Gastroesophageal sphincter (tissue), 4 donors: Measurements from ENCODE around the gene TMEM117. TPM values are rescaled to one million over a fixed set of nuclear protein-coding genes. Genes with fewer than 3 reads are reported as not detected.

Experiments
- ATAC-seq: fragments of 150-250 bp; one replicate; pipeline ENCODE4 v1.9.1; 2016; ENCODE audit warnings: mild to moderate bottlenecking, moderate library complexity
- H3K27ac ChIP-seq, 4 donors: fragments of 200-600 bp; sonication (generic) in 3 of 4; 1 replicate in 3 of 4; 2 replicates in 1 of 4; pipeline ENCODE4 v1.5.1; 2016 to 2019
- H3K27me3 ChIP-seq: fragments of 200-600 bp; sonication (generic); one replicate; pipeline ENCODE4 v1.5.1; 2019
- H3K36me3 ChIP-seq, 2 donors: fragments of 200-600 bp; sonication (generic); one replicate each; pipeline ENCODE4 v1.5.1; 2019; ENCODE audit warnings: control low read depth in 1 of 2
- H3K4me1 ChIP-seq, 3 donors: fragments of 200-600 bp; sonication (generic); 1 replicate in 2 of 3; 2 replicates in 1 of 3; pipeline ENCODE4 v1.5.1; 2016 to 2019; ENCODE audit warnings: control low read depth in 2 of 3
- H3K4me3 ChIP-seq, 2 donors: fragments of 200-600 bp; sonication (generic); one replicate each; pipeline ENCODE4 v1.5.1; 2019; ENCODE audit warnings: mild to moderate bottlenecking in 1 of 2, moderate library complexity in 1 of 2
- H3K9me3 ChIP-seq, 3 donors: fragments of 200-600 bp; sonication (generic); one replicate each; pipeline ENCODE4 v1.5.1; 2017 to 2019; ENCODE audit warnings: control low read depth in 2 of 3
- CTCF ChIP-seq, 4 experiments: fragments of 200-600 bp in 2 of 4; fragments of 450-650 bp in 2 of 4; sonication (generic) in 1 of 4; IDR thresholded peaks; one replicate each; pipeline ENCODE4 v1.5.1; 2017 to 2019; ENCODE audit warnings: antibody characterized with exemption in 4 of 4, mild to moderate bottlenecking in 2 of 4, moderate library complexity in 2 of 4
- EP300 ChIP-seq: sonication (generic); formaldehyde crosslinking; IDR thresholded peaks from one replicate; pipeline ENCODE4 v1.6.1; 2017; ENCODE audit warnings: antibody characterized with exemption, mild to moderate bottlenecking
- POLR2A ChIP-seq, 2 donors: fragments of 450-650 bp; IDR thresholded peaks; one replicate each; pipeline ENCODE4 v1.6.1; 2017; ENCODE audit warnings: antibody characterized with exemption in 2 of 2, mild to moderate bottlenecking in 2 of 2, moderate library complexity in 1 of 2
- POLR2AphosphoS5 ChIP-seq: sonication (generic); formaldehyde crosslinking; IDR thresholded peaks from one replicate; pipeline ENCODE4 v1.6.1; 2017; ENCODE audit warnings: antibody characterized with exemption
- WGBS, 2 donors: methylation state at CpG; one replicate each; pipeline ENCODE4 v1.1.5; 2018; ENCODE audit warnings: low coverage in 1 of 2; 5-methylcytosine and 5-hydroxymethylcytosine counted together
- total RNA-seq, 4 donors: library from RNA; depleted of rRNA; stranded (reverse); fragments of >200 nt; gene quantifications; one replicate each; pipeline ENCODE4 v1.1.0, GENCODE V29; 2016

TMEM117 gene
- total RNA-seq, 4 donors from 2014 or later = 7.8 to 21.5 (median 12.3) TPM

GRCh38 chr12:44003721-44004120 is 167.8 kb downstream of the TMEM117 start:
- H3K36me3 ChIP-seq = peaks cover 0 to 5% of the 10 kb centered on the region in 2 donors
- no peak overlapping the region for H3K27ac ChIP-seq
- H3K4me1 ChIP-seq = no peaks in the 10 kb centered on the region
- ATAC-seq = no peak
- no peak overlapping the region for H3K4me3 ChIP-seq
- peaks cover 0 to 15% (median 0%) of the 10 kb centered on the region in 3 donors for H3K9me3 ChIP-seq
- no peaks in the 10 kb centered on the region for H3K27me3 ChIP-seq
- TF ChIP-seq EP300 = no peak
- TF ChIP-seq POLR2AphosphoS5 = no peak
- no peak for TF ChIP-seq CTCF (IDR thresholded peaks at IDR 0.05)
- TF ChIP-seq POLR2A (IDR thresholded peaks at IDR 0.05) = no peak

- H3K4me3 ChIP-seq = no peak overlapping the region
- TF ChIP-seq POLR2AphosphoS5 (no peak), EP300 (no peak), POLR2A (IDR thresholded peaks at IDR 0.05) (no peak), CTCF (IDR thresholded peaks at IDR 0.05) (peak; percentile 13 to 55 (median 44))
- no peak for ATAC-seq
- H3K9me3 ChIP-seq = no peaks in the 10 kb centered on the region
- H3K27me3 ChIP-seq = no peaks in the 10 kb centered on the region
- H3K27ac ChIP-seq = no peak overlapping the region
- WGBS, 2 donors = 0% methylated on average over 3 of the region's 3 CpGs
- no peaks in the 10 kb centered on the region for H3K4me1 ChIP-seq
- H3K36me3 ChIP-seq = no peaks in the 10 kb centered on the region
Observed at GRCh38 chr12:44015333-44015941, 179.6 kb downstream of the TMEM117 start.

- Histone ChIP-seq H3K4me1 (no peaks in the 10 kb centered on the region), H3K27ac (no peak overlapping the region), H3K36me3 (no peaks in the 10 kb centered on the region), H3K27me3 (no peaks in the 10 kb centered on the region), H3K9me3 (no peaks in the 10 kb centered on the region), H3K4me3 (no peak overlapping the region)
- TF ChIP-seq POLR2A (IDR thresholded peaks at IDR 0.05) (no peak), CTCF (IDR thresholded peaks at IDR 0.05) (no peak), POLR2AphosphoS5 (no peak), EP300 (no peak)
- no peak for ATAC-seq
Observed at GRCh38 chr12:44017216-44017615, 181.3 kb downstream of the TMEM117 start.

GRCh38 chr12:44019118-44019517 is 183.2 kb downstream of the TMEM117 start:
- H3K27ac ChIP-seq = no peak overlapping the region
- TF ChIP-seq CTCF (IDR thresholded peaks at IDR 0.05) (no peak), POLR2AphosphoS5 (no peak), POLR2A (IDR thresholded peaks at IDR 0.05) (no peak), EP300 (no peak)
- no peaks in the 10 kb centered on the region for H3K9me3 ChIP-seq
- no peaks in the 10 kb centered on the region for H3K4me1 ChIP-seq
- H3K36me3 ChIP-seq = no peaks in the 10 kb centered on the region
- no peak for ATAC-seq
- no peaks in the 10 kb centered on the region for H3K27me3 ChIP-seq
- WGBS, 2 donors = 60 to 94% methylated on average over 2 of the region's 2 CpGs
- H3K4me3 ChIP-seq = no peak overlapping the region

GRCh38 chr12:44020555-44020954 is 184.7 kb downstream of the TMEM117 start:
- H3K36me3 ChIP-seq = no peaks in the 10 kb centered on the region
- no peak overlapping the region for H3K4me3 ChIP-seq
- 75 to 94% methylated on average over 1 of the region's 1 CpG for WGBS, 2 donors
- no peaks in the 10 kb centered on the region for H3K9me3 ChIP-seq
- no peak overlapping the region for H3K27ac ChIP-seq
- H3K27me3 ChIP-seq = no peaks in the 10 kb centered on the region
- no peaks in the 10 kb centered on the region for H3K4me1 ChIP-seq
- TF ChIP-seq CTCF (IDR thresholded peaks at IDR 0.05) (no peak), EP300 (no peak), POLR2A (IDR thresholded peaks at IDR 0.05) (no peak), POLR2AphosphoS5 (no peak)
- no peak for ATAC-seq
